Spleen (tissue), 7 donors: ENCODE data around the gene RIOK2.

Source experiments
- POLR2A ChIP-seq, 3 donors: fragments of 450-650 bp; IDR thresholded peaks; one replicate each; pipeline ENCODE4 v1.5.1; 2017; ENCODE audit warnings: antibody characterized with exemption in 3 of 3, mild to moderate bottlenecking in 1 of 3
- TF ChIP-seq, protein P1 (sequence below), 11 experiments: fragments of 200-600 bp in 7 of 11; fragments of 450-650 bp in 4 of 11; sonication (generic) in 4 of 11; IDR thresholded peaks in 8 of 11; conservative IDR thresholded peaks in 3 of 11; 1 replicate in 7 of 11; 2 replicates in 4 of 11; pipeline versions ENCODE4 v1.4.0 to v1.8.0; 2016 to 2021; ENCODE audit warnings: antibody characterized with exemption in 11 of 11, inconsistent platforms in 4 of 11, mild to moderate bottlenecking in 1 of 11
- donor health status: DM: no; HTN: no; CAD: no; lungs with moderate emphysema.
- donor health status: DM: no; HTN: no; CAD: no.
- donor health status: DM: no; HTN: no; CAD: no.

DNA sequence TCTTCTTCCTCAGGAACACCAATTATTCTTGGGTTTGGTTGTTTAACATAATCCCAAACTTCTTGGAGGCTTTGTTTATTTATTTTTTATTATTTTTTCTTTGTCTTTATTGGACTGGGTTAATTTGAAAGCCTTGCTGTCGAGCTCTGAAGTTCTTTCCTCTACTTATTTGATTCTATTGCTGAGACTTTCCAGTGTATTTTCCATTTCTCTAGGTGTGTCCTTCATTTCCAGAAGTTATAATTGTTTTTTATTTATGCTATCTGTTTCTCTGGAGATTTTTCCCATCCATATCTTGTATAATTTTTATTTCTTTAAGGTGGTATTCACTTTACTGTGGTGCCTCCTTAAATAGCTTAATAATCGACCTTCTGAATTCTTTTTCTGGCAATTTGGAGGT lies 8.8 kb upstream of the RIOK2 start:
- no peak for TF ChIP-seq POLR2A (IDR thresholded peaks at IDR 0.05)
- TF ChIP-seq, protein P1, sequence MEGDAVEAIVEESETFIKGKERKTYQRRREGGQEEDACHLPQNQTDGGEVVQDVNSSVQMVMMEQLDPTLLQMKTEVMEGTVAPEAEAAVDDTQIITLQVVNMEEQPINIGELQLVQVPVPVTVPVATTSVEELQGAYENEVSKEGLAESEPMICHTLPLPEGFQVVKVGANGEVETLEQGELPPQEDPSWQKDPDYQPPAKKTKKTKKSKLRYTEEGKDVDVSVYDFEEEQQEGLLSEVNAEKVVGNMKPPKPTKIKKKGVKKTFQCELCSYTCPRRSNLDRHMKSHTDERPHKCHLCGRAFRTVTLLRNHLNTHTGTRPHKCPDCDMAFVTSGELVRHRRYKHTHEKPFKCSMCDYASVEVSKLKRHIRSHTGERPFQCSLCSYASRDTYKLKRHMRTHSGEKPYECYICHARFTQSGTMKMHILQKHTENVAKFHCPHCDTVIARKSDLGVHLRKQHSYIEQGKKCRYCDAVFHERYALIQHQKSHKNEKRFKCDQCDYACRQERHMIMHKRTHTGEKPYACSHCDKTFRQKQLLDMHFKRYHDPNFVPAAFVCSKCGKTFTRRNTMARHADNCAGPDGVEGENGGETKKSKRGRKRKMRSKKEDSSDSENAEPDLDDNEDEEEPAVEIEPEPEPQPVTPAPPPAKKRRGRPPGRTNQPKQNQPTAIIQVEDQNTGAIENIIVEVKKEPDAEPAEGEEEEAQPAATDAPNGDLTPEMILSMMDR (IDR thresholded peaks at IDR 0.05 in 8 of 11, conservative IDR thresholded peaks at IDR 0.05 in 3 of 11), result no peak
